HepG2 (cell line): ENCODE data around the gene GRIN2D. TPM values are rescaled to one million over a fixed set of nuclear protein-coding genes. Genes with fewer than 3 reads are reported as not detected.

Source experiments
- ATRX ChIP-seq: sonication (generic); formaldehyde crosslinking; IDR thresholded peaks from 2 replicates; pipeline ENCODE4 v1.4.0; 2020; ENCODE audit warnings: missing genetic modification reagents, borderline replicate concordance
- CEBPZ ChIP-seq: IDR thresholded peaks from 2 replicates; pipeline ENCODE4 v1.6.1; 2012; ENCODE audit warnings: low read length, improper control_type of control experiment
- EED ChIP-seq: sonication (generic); formaldehyde crosslinking; IDR thresholded peaks from 2 replicates; pipeline ENCODE4 v1.5.0; 2020; ENCODE audit warnings: mild to moderate bottlenecking, missing genetic modification reagents
- GFI1 ChIP-seq: sonication (generic); formaldehyde crosslinking; IDR thresholded peaks from 2 replicates; pipeline ENCODE4 v1.5.0; 2020; ENCODE audit warnings: missing genetic modification reagents, mild to moderate bottlenecking, borderline replicate concordance
- HMGXB4 ChIP-seq, 2 experiments: sonication (generic) in 1 of 2; formaldehyde crosslinking in 1 of 2; IDR thresholded peaks; 2 replicates each; pipeline versions ENCODE4 v1.4.0 to v1.6.1; 2018 to 2020; ENCODE audit warnings: missing genetic modification reagents in 2 of 2, borderline replicate concordance in 1 of 2, low read depth in 1 of 2, mild to moderate bottlenecking in 1 of 2, missing biosample characterization in 1 of 2
- HNRNPL ChIP-seq: fragments of 200-400 bp; formaldehyde crosslinking; IDR thresholded peaks from 2 replicates; pipeline ENCODE4 v1.6.1; 2017; ENCODE audit warnings: mild to moderate bottlenecking, low read depth, low read length
- KMT2B ChIP-seq: IDR thresholded peaks from 2 replicates; pipeline ENCODE4 v1.6.1; 2016; ENCODE audit warnings: missing genetic modification reagents, missing compliant biosample characterization
- SALL2 ChIP-seq: sonication (generic); formaldehyde crosslinking; IDR thresholded peaks from 2 replicates; pipeline ENCODE4 v1.8.1; 2023; ENCODE audit warnings: mild to moderate bottlenecking, missing genetic modification reagents, inconsistent platforms
- TAF15 ChIP-seq: fragments of 200-400 bp; formaldehyde crosslinking; IDR thresholded peaks from one replicate; pipeline ENCODE4 v1.6.1; 2018; ENCODE audit warnings: mild to moderate bottlenecking, low read depth, low read length; ENCODE audit not compliant: poor library complexity, severe bottlenecking
- THRA ChIP-seq: sonication (generic); formaldehyde crosslinking; IDR thresholded peaks from 2 replicates; pipeline ENCODE4 v1.4.0; 2020; ENCODE audit warnings: missing genetic modification reagents, borderline replicate concordance
- TSC22D2 ChIP-seq: sonication (generic); formaldehyde crosslinking; IDR thresholded peaks from 2 replicates; pipeline ENCODE4 v1.5.1; 2020; ENCODE audit warnings: missing genetic modification reagents, mild to moderate bottlenecking, borderline replicate concordance
- ZFP90 ChIP-seq: sonication (generic); formaldehyde crosslinking; IDR thresholded peaks from 2 replicates; pipeline ENCODE4 v1.8.0; 2022; ENCODE audit warnings: missing genetic modification reagents, mild to moderate bottlenecking, inconsistent platforms, borderline replicate concordance
- ZNF205 ChIP-seq: IDR thresholded peaks from 2 replicates; pipeline ENCODE4 v1.6.1; 2018; ENCODE audit warnings: missing biosample characterization, missing genetic modification reagents
- ZNF562 ChIP-seq: sonication (generic); formaldehyde crosslinking; IDR thresholded peaks from 2 replicates; pipeline ENCODE4 v1.8.0; 2022; ENCODE audit warnings: missing genetic modification reagents, borderline replicate concordance
- ZNF616 ChIP-seq: sonication (generic); formaldehyde crosslinking; IDR thresholded peaks from 2 replicates; pipeline ENCODE4 v1.5.0; 2020; ENCODE audit warnings: low read depth, mild to moderate bottlenecking, missing genetic modification reagents
- ZNF7 ChIP-seq: IDR thresholded peaks from 2 replicates; pipeline ENCODE4 v1.6.1; 2016; ENCODE audit warnings: missing biosample characterization, missing genetic modification reagents
- ZNF768 ChIP-seq: sonication (generic); formaldehyde crosslinking; IDR thresholded peaks from 2 replicates; pipeline ENCODE4 v1.4.0; 2020; ENCODE audit warnings: missing genetic modification reagents
- ZNF772 ChIP-seq: sonication (generic); formaldehyde crosslinking; IDR thresholded peaks from 2 replicates; pipeline ENCODE4 v1.5.0; 2020; ENCODE audit warnings: mild to moderate bottlenecking, missing genetic modification reagents
- ZNF790 ChIP-seq: sonication (generic); formaldehyde crosslinking; IDR thresholded peaks from 2 replicates; pipeline ENCODE4 v1.8.0; 2022; ENCODE audit warnings: missing genetic modification reagents, mild to moderate bottlenecking, borderline replicate concordance
- ZSCAN12 ChIP-seq: sonication (generic); formaldehyde crosslinking; IDR thresholded peaks from 2 replicates; pipeline ENCODE4 v1.9.0; 2021; ENCODE audit warnings: mild to moderate bottlenecking, missing genetic modification reagents
- ZUFSP ChIP-seq: sonication (generic); formaldehyde crosslinking; IDR thresholded peaks from 2 replicates; pipeline ENCODE4 v1.9.0; 2021; ENCODE audit warnings: missing genetic modification reagents, mild to moderate bottlenecking, borderline replicate concordance
- polyA plus RNA-seq, 8 experiments: library from polyadenylated mRNA; depleted of rRNA in 3 of 8; stranded (reverse) in 7 of 8; unstranded in 1 of 8; fragments of >200 nt; fragmentation: Illumina TruSeq in 4 of 8; extraction: Trizol in 4 of 8; gene quantifications; 2 replicates each; pipeline versions ENCODE4 v1.2.1 to v1.2.3, GENCODE V29; 2011 to 2016; ENCODE audit warnings: low read depth in 4 of 8, missing spikeins in 1 of 8, mixed read lengths in 1 of 8; ENCODE audit not compliant: insufficient read depth in 1 of 8
- total RNA-seq, 5 experiments: library from RNA; depleted of rRNA; stranded (reverse); fragments of >200 nt; fragmentation: Illumina TruSeq; extraction: Trizol; gene quantifications; 2 replicates each; pipeline ENCODE4 v1.2.3, GENCODE V29; 2016; ENCODE audit warnings: low read depth in 1 of 5

Gene GRIN2D
- total and polyA plus RNA-seq, 2 of the 13 experiments (the other 11 are each of a cell fraction or from before 2014, with no cell fraction given), result 0.02 to 0.13 TPM

- TF ChIP-seq CEBPZ (no peak), GFI1 (CRISPR knock-in tag) (peak; percentile 70; the same call in 1 of the 2 replicates), ZNF790 (CRISPR knock-in tag) (peak; percentile 5; the same call in 1 of the 2 replicates), HMGXB4 (CRISPR knock-in tag; IDR thresholded peaks at IDR 0.05; ENCODE audit: borderline replicate concordance in 1 of 2, low read depth in 1 of 2) (peak in 1 of 2 experiments; percentile 48; a peak in 1 of 4 replicates), ATRX (CRISPR knock-in tag) (no peak), THRA (CRISPR knock-in tag) (peak; percentile 82; the same call in 1 of the 2 replicates), ZNF7 (CRISPR knock-in tag) (no peak), ZUFSP (CRISPR knock-in tag) (no peak), ZNF205 (CRISPR knock-in tag) (peak; percentile 90), TSC22D2 (CRISPR knock-in tag) (no peak), ZNF768 (CRISPR knock-in tag) (no peak), ZNF616 (CRISPR knock-in tag) (no peak), KMT2B (CRISPR knock-in tag) (no peak), ZNF772 (CRISPR knock-in tag) (no peak), TAF15 (no peak), ZSCAN12 (CRISPR knock-in tag) (no peak), HNRNPL (peak; percentile 71; the same call in 1 of the 2 replicates), ZNF562 (CRISPR knock-in tag) (no peak), EED (CRISPR knock-in tag) (no peak), SALL2 (no peak), ZFP90 (CRISPR knock-in tag) (peak; percentile 37; the same call in 1 of the 2 replicates)
Measured at GRCh38 chr19:48354332-48354992, 39.0 kb upstream of the GRIN2D start (continued).
